HCT116 (cell line): ENCODE results near the gene N4BP2. TPM values are rescaled to one million over a fixed set of nuclear protein-coding genes. Genes with fewer than 3 reads are reported as not detected.

Experiments used
- ATAC-seq: fragments of 200-7000 bp; cut with Tn5 transposase; 2 replicates; pipeline ENCODE4 v1.9.1; 2020; ENCODE audit warnings: mild to moderate bottlenecking, moderate library complexity
- BruUV-seq: library from RNA; stranded (reverse); fragments of 400-500 nt; replicated peaks from 2 replicates; lab custom pipeline; 2021; lab: Mats Ljungman, UMichigan
- CTCF ChIA-PET: fragments of 300-600 bp; sonication (Branson Sonifier 250); formaldehyde crosslinking; loops from one replicate; lab custom pipeline; 2021; ENCODE audit warnings: antibody characterized with exemption; lab: Charles Lee
- POLR2A ChIA-PET: fragments of 300-600, 350-600 bp; sonication (Branson Sonifier 250); formaldehyde crosslinking; loops from one replicate; lab custom pipeline; 2021; ENCODE audit warnings: antibody characterized with exemption; lab: Charles Lee
- RAD21 ChIA-PET, 2 experiments: fragments of 300-600 bp; sonication (Branson Sonifier 250); formaldehyde crosslinking; loops; one replicate each; lab custom pipeline; 2023; ENCODE audit warnings: low total read pairs in 2 of 2; ENCODE audit not compliant: uncharacterized antibody in 2 of 2, unreplicated experiment in 2 of 2, low non-redundant PET in 1 of 2; lab: Charles Lee
- DNase-seq: peaks from one replicate; pipeline ENCODE4 v3.0.0-alpha.2; 2010; ENCODE audit warnings: low read depth, low spot score
- H2AFZ ChIP-seq: fragments of 200-600 bp; shearing (Covaris generic), sonication (generic); 2 replicates; pipeline ENCODE4 v1.6.1; 2017; ENCODE audit warnings: low read depth, mixed run types, mixed read lengths, antibody characterized with exemption, low read length; ENCODE audit not compliant: poor library complexity, severe bottlenecking
- H3K27ac ChIP-seq: 2 replicates; pipeline ENCODE4 v1.5.1; 2012; ENCODE audit warnings: low read depth, low read length
- H3K27me3 ChIP-seq: fragments of 200-600 bp; sonication (generic); 2 replicates; pipeline ENCODE4 v1.6.1; 2016; ENCODE audit warnings: mixed run types, low read length, mixed read lengths; ENCODE audit not compliant: insufficient read depth
- H3K36me3 ChIP-seq, 2 experiments: fragments of 200-500 bp in 1 of 2; fragments of 200-600 bp in 1 of 2; sonication (Bioruptor generic) in 1 of 2; sonication (generic) in 1 of 2; 2 replicates each; pipeline versions ENCODE4 v1.5.1 to v1.6.1; 2014 to 2016; ENCODE audit warnings: low read length in 2 of 2, inconsistent platforms in 1 of 2, mixed read lengths in 1 of 2, mixed run types in 1 of 2; ENCODE audit not compliant: insufficient read depth in 2 of 2, control insufficient read depth in 1 of 2
- H3K4me1 ChIP-seq, 2 experiments: fragments of 200-600 bp in 1 of 2; sonication (generic) in 1 of 2; 2 replicates each; pipeline versions ENCODE4 v1.5.1 to v1.6.1; 2012 to 2017; ENCODE audit warnings: low read length in 2 of 2, inconsistent platforms in 1 of 2, mild to moderate bottlenecking in 1 of 2, mixed read lengths in 1 of 2, mixed run types in 1 of 2, moderate library complexity in 1 of 2; ENCODE audit not compliant: insufficient read depth in 2 of 2, control insufficient read depth in 1 of 2
- H3K4me2 ChIP-seq: fragments of 200-600 bp; sonication (generic); 2 replicates; pipeline ENCODE4 v1.6.1; 2017; ENCODE audit warnings: mixed run types, low read length, mixed read lengths
- H3K4me3 ChIP-seq, 2 experiments: fragments of 200-600 bp in 1 of 2; sonication (generic) in 1 of 2; replicated peaks in 1 of 2; 2 replicates each; pipeline ENCODE4 v1.5.1; 2011 to 2016; ENCODE audit warnings: low read length in 2 of 2, control low read depth in 1 of 2, low read depth in 1 of 2, mild to moderate bottlenecking in 1 of 2, mixed read lengths in 1 of 2, mixed run types in 1 of 2
- H3K79me2 ChIP-seq: fragments of 200-600 bp; sonication (generic); 2 replicates; pipeline ENCODE4 v1.6.1; 2017; ENCODE audit warnings: mild to moderate bottlenecking, mixed run types, low read length, moderate library complexity, mixed read lengths; ENCODE audit not compliant: insufficient read depth
- H3K9ac ChIP-seq: fragments of 200-600 bp; sonication (generic); 2 replicates; pipeline ENCODE4 v1.6.1; 2016; ENCODE audit warnings: low read length, mixed read lengths
- H3K9me2 ChIP-seq: fragments of 200-600 bp; sonication (generic), shearing (Covaris generic); 2 replicates; pipeline ENCODE4 v1.6.1; 2017; ENCODE audit warnings: mixed run types, mild to moderate bottlenecking, moderate library complexity; ENCODE audit not compliant: insufficient read depth
- H3K9me3 ChIP-seq, 2 experiments: fragments of 200-500 bp in 1 of 2; fragments of 200-600 bp in 1 of 2; sonication (Bioruptor generic) in 1 of 2; sonication (generic) in 1 of 2; 2 replicates each; pipeline ENCODE4 v1.6.1; 2014 to 2017; ENCODE audit warnings: low read length in 2 of 2, mixed read lengths in 2 of 2, inconsistent platforms in 1 of 2, low read depth in 1 of 2, mild to moderate bottlenecking in 1 of 2, mixed run types in 1 of 2, moderate library complexity in 1 of 2; ENCODE audit not compliant: control insufficient read depth in 1 of 2, insufficient read depth in 1 of 2
- H4K20me1 ChIP-seq: fragments of 200-600 bp; sonication (generic), shearing (Covaris generic); 2 replicates; pipeline ENCODE4 v1.6.1; 2017; ENCODE audit warnings: mixed run types, mild to moderate bottlenecking, moderate library complexity; ENCODE audit not compliant: insufficient read depth
- CTCF ChIP-seq, 3 experiments: fragments of 200-600 bp in 1 of 3; sonication (generic) in 1 of 3; IDR thresholded peaks in 2 of 3; conservative IDR thresholded peaks in 1 of 3; 2 replicates each; pipeline ENCODE4 v1.5.1; 2012 to 2017; ENCODE audit warnings: low read depth in 2 of 3, low read length in 2 of 3, antibody characterized with exemption in 1 of 3, borderline replicate concordance in 1 of 3, control low read depth in 1 of 3, mild to moderate bottlenecking in 1 of 3, mixed read lengths in 1 of 3, mixed run types in 1 of 3, moderate library complexity in 1 of 3; ENCODE audit not compliant: insufficient read depth in 1 of 3
- ELF1 ChIP-seq: IDR thresholded peaks from 2 replicates; pipeline ENCODE4 v1.6.1; 2012; ENCODE audit warnings: low read depth, borderline replicate concordance
- EZH2 ChIP-seq: fragments of 200-600 bp; sonication (generic); IDR thresholded peaks from 2 replicates; pipeline ENCODE4 v1.6.1; 2017; ENCODE audit warnings: antibody characterized with exemption, mixed run types
- JUND ChIP-seq: IDR thresholded peaks from 2 replicates; pipeline ENCODE4 v1.6.1; 2012
- MAX ChIP-seq: IDR thresholded peaks from 2 replicates; pipeline ENCODE4 v1.6.1; 2012
- SP1 ChIP-seq: IDR thresholded peaks from 2 replicates; pipeline ENCODE4 v1.6.1; 2012; ENCODE audit warnings: low read depth
- SRF ChIP-seq: IDR thresholded peaks from 2 replicates; pipeline ENCODE4 v1.6.1; 2012; ENCODE audit warnings: low read depth
- TCF7L2 ChIP-seq: IDR thresholded peaks from 2 replicates; pipeline ENCODE4 v1.7.0; 2011; ENCODE audit warnings: borderline replicate concordance, inconsistent platforms; ENCODE audit not compliant: insufficient read depth, insufficient read length; ENCODE audit errors: extremely low read depth
- ZFX ChIP-seq: fragments of 450-650 bp; IDR thresholded peaks from 2 replicates; pipeline ENCODE4 v1.6.1; 2017
- intact Hi-C: fragments of 100-400 bp; cut with micrococcal nuclease; formaldehyde crosslinking; loops from 2 replicates; pipeline ENCODE4 v1.10.0; 2022
- total RNA-seq: library from RNA; stranded (reverse); gene quantifications from one replicate; pipeline ENCODE4 v1.2.1, GENCODE V29; 2021; ENCODE audit not compliant: unreplicated experiment

The N4BP2 gene
- total RNA-seq, 1 experiment from 2014 or later: 7.0 TPM

GRCh38 chr4:40124690-40125089 lies 68.0 kb downstream of the N4BP2 start:
- BruUV-seq: no TSS peak
- POLR2A ChIA-PET: no interaction called here
- ATAC-seq (no peak), DNase-seq (no peak)
- H3K4me1 ChIP-seq: peaks cover 0 to 12% of the 10 kb centered on the region in 2 experiments; a peak in 2 of 4 replicates
- intact Hi-C loops: no loop called here
- no peaks in the 10 kb centered on the region for H3K9me3 ChIP-seq
- no peak overlapping the region for H2AFZ ChIP-seq
- H3K9me2 ChIP-seq: no peaks in the 10 kb centered on the region
- no peak overlapping the region for H3K27ac ChIP-seq
- no peaks in the 10 kb centered on the region for H3K27me3 ChIP-seq
- RAD21 ChIA-PET: no interaction called here
- no peak overlapping the region for H3K4me2 ChIP-seq
- no peaks in the 10 kb centered on the region for H4K20me1 ChIP-seq
- no peaks in the 10 kb centered on the region for H3K79me2 ChIP-seq
- H3K9ac ChIP-seq: no peak overlapping the region
- CTCF ChIA-PET: no interaction called here
- no peak for TF ChIP-seq SRF
- TF ChIP-seq JUND: no peak
- no peak for TF ChIP-seq MAX
- TF ChIP-seq EZH2: no peak
- no peak for TF ChIP-seq ELF1
- TF ChIP-seq SP1: no peak
- no peak for TF ChIP-seq CTCF (IDR thresholded peaks at IDR 0.05 in 2 of 3, conservative IDR thresholded peaks at IDR 0.05 in 1 of 3; ENCODE audit: borderline replicate concordance in 1 of 3, insufficient read depth in 1 of 3, low read depth in 2 of 3, low read length in 2 of 3)
- TF ChIP-seq TCF7L2: no peak
- no peak for TF ChIP-seq ZFX
- H3K4me3 ChIP-seq: no peak overlapping the region
- H3K36me3 ChIP-seq: no peaks in the 10 kb centered on the region
